ENCODE measurements around the gene MED4.

DNA sequence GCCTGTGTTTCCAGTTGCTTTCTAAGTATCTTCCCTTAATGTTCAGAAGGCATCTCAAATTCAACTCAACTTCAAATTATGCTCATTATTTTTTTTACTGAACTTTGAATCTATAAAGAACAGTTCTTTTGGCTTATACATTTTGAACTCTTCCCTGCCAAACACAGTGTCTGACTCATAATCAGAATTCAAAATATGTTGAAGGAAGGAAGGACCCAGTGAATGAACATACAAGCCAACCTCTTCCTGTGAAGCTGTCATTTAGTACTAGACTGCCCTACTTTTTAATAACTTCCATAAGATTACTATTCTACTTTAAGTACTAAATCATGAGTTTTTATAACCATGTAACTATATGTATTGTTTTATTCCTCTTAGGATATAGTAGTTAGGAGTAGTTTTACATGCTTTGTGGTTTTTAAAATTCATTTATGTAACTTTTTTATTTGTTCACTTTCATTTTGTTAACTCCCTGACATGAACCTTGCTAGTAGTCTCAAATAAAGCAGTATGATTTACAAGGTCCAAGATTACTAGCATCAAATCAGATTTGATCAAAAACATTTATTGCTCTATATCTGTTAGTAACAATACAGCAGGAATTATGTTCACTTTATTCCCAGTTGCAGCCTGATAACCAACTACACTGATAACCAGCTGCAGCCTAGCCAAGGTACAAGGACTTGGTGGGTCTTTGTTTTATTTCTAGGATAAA, 51.0 kb downstream of the MED4 start:
- TF ChIP-seq POLR2A (IDR thresholded peaks at IDR 0.05; ENCODE audit: low read depth, low read length), result no peak
- TF ChIP-seq POLR2AphosphoS5 (IDR thresholded peaks at IDR 0.05; ENCODE audit: low read depth, low read length), result no peak
- TF ChIP-seq TAF1 (IDR thresholded peaks at IDR 0.05; ENCODE audit: borderline replicate concordance, low read depth, low read length), result no peak

Data from GM12892 (cell line).